ENCODE data around the gene PICK1. TPM values are rescaled to one million over a fixed set of nuclear protein-coding genes. Genes with fewer than 3 reads are reported as not detected.

Gene PICK1
- total RNA-seq, 2 donors from 2014 or later: 27.6 to 47.2 TPM

DNA sequence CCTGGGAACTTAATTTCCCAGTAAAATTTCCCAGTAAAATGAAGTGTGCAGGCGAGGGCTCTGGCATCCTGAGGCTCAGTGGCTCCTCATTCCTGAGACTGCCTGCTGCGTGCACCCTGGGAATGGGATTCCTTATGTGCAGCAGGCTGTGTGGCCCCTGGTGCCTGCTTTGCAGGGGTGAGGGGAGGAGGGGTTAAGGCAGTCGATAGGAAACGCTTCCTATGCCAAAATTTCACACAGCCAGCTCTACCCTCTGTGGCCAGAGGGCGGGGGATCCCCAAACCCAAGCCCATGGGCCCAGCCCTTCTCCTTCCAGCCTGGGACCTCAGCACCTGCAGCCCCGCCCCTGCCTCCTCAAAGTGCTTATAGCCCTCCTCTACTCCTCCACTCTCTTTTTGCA, 65.4 kb downstream of the PICK1 start:
- Histone ChIP-seq H3K9ac (ENCODE audit: low read depth in 2 of 2, low read length in 2 of 2) (no peak overlapping the region), H3K9me3 (no peaks in the 10 kb centered on the region), H3K27me3 (no peaks in the 10 kb centered on the region), H3K4me1 (peaks cover 7% of the 10 kb centered on the region), H3K4me3 (no peak overlapping the region), H3K27ac (no peak overlapping the region), H3K36me3 (no peaks in the 10 kb centered on the region)
- no peak for DNase-seq
- TF ChIP-seq, protein P1, sequence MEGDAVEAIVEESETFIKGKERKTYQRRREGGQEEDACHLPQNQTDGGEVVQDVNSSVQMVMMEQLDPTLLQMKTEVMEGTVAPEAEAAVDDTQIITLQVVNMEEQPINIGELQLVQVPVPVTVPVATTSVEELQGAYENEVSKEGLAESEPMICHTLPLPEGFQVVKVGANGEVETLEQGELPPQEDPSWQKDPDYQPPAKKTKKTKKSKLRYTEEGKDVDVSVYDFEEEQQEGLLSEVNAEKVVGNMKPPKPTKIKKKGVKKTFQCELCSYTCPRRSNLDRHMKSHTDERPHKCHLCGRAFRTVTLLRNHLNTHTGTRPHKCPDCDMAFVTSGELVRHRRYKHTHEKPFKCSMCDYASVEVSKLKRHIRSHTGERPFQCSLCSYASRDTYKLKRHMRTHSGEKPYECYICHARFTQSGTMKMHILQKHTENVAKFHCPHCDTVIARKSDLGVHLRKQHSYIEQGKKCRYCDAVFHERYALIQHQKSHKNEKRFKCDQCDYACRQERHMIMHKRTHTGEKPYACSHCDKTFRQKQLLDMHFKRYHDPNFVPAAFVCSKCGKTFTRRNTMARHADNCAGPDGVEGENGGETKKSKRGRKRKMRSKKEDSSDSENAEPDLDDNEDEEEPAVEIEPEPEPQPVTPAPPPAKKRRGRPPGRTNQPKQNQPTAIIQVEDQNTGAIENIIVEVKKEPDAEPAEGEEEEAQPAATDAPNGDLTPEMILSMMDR (IDR thresholded peaks at IDR 0.05): no peak
- intact Hi-C loops (cut with DNase I): no loop called here

DNA sequence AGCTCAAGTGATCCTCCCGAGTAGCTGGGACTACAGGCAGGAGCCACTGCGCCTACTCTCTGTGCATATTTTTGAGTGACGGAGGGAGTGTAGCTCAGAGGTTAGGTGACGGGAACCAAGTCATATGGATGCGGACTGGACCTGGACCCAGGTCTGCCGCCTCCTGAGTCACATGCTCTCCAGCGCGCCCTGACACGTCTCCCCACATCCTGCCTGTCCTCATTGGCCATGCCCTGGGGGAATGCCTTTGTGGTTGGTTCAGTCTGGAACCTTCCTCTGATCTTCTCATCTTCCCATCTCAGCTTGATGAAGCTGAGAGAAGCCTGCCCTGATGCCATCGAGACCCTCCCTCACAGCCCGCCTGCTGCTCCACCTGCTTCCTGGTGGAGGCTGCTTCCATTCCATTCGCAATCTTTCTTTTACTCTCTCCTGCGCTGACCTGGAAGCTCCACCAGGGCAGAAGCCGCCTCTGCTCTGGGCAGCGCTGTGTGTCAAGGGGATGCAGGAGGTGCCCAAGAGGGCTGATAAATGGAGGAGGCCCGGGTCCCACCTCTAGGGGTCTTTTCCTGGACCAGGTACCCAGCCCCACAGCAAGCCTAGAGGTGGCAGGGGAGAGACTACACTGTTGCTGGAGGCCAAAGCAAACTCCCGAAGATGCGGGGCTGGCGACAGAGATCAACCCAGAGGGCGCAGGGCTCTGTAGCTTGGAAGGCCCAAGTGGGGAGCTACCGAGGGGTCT, 67.2 kb downstream of the PICK1 start:
- no peak overlapping the region for H3K4me3 ChIP-seq
- no peak overlapping the region for H3K27ac ChIP-seq
- H3K27me3 ChIP-seq: no peaks in the 10 kb centered on the region
- H3K4me1 ChIP-seq: peaks cover 7% of the 10 kb centered on the region
- H3K36me3 ChIP-seq: no peaks in the 10 kb centered on the region
- intact Hi-C loops (cut with DNase I): no loop called here
- H3K9me3 ChIP-seq: no peaks in the 10 kb centered on the region
- TF ChIP-seq, protein P1 (IDR thresholded peaks at IDR 0.05): no peak
- DNase-seq: no peak
- no peak overlapping the region for H3K9ac ChIP-seq (ENCODE audit: low read depth in 2 of 2, low read length in 2 of 2)

DNA sequence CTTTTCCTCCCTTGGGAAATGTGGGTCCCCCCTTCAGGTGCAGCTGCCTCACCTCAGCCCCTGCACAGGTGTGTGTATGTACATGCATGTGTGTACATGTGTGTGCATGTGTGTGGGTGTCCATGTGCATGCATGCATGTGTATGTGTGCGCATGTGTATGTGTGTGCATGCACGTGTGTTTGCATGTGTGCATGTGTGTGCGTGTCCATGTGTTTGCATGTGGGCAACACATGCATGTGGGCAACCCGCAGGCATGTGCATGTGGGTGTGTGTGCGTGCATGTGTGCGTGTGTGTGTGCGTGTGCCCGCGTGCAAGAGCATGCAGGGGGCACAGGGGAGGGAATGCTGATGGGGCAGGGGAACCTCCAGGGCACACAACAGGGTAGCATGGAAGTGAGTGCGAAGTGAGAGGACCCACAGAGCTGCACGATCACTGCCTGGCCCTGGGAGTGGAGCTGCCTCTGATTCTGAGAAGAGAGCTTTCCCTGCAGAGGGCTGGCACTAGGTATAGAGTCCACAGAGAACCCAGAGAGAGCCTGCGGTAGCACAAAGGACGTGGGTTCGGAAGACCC, 67.9 kb downstream of the PICK1 start:
- H3K9me3 ChIP-seq: no peaks in the 10 kb centered on the region
- TF ChIP-seq, protein P1 (IDR thresholded peaks at IDR 0.05): no peak
- DNase-seq: no peak
- no peak overlapping the region for H3K4me3 ChIP-seq
- no peaks in the 10 kb centered on the region for H3K36me3 ChIP-seq
- H3K27ac ChIP-seq: no peak overlapping the region
- no peak overlapping the region for H3K9ac ChIP-seq (ENCODE audit: low read depth in 2 of 2, low read length in 2 of 2)
- H3K4me1 ChIP-seq: peaks cover 4% of the 10 kb centered on the region
- intact Hi-C loops (cut with DNase I): no loop called here
- H3K27me3 ChIP-seq: no peaks in the 10 kb centered on the region

Other genes with a start within 250 kb of the PICK1 start
- 10 to 100 TPM; 13.0 to 23.5 TPM for gene GCAT, start 249.5 kb upstream of the PICK1 start, total RNA-seq
- gene GALR3, start 234.0 kb upstream of the PICK1 start, total RNA-seq: under 1 TPM in 1 of 2 donors, not detected in 1; 0.74 TPM
- gene ANKRD54, start 213.1 kb upstream of the PICK1 start, total RNA-seq: 10 to 100 TPM; 27.1 to 34.2 TPM
- 100 to 1,000 TPM; 358 to 451 TPM for gene EIF3L, start 208.0 kb upstream of the PICK1 start, total RNA-seq
- gene MICALL1, start 151.1 kb upstream of the PICK1 start, total RNA-seq: 10 to 100 TPM; 27.3 TPM
- gene C22orf23, start 103.8 kb upstream of the PICK1 start, total RNA-seq: not detected
- 100 to 1,000 TPM in 1 of 2 donors, 10 to 100 TPM in 1; 52.5 to 110 TPM for gene POLR2F, start 103.7 kb upstream of the PICK1 start, total RNA-seq
- gene SOX10, start 72.8 kb upstream of the PICK1 start, total RNA-seq: 1 to 10 TPM in 1 of 2 donors, under 1 TPM in 1; 0.57 to 3.4 TPM
- under 1 TPM in 1 of 2 donors, not detected in 1; 0.27 TPM for gene SLC16A8, start 26.8 kb downstream of the PICK1 start, total RNA-seq
- gene BAIAP2L2, start 53.3 kb downstream of the PICK1 start, total RNA-seq: 10 to 100 TPM; 59.1 to 76.6 TPM
- gene PLA2G6, start 124.4 kb downstream of the PICK1 start, total RNA-seq: 10 to 100 TPM; 24.1 to 38.5 TPM
- gene MAFF, start 144.6 kb downstream of the PICK1 start, total RNA-seq: 10 to 100 TPM in 1 of 2 donors, 1 to 10 TPM in 1; 5.2 to 41.7 TPM
- 10 to 100 TPM; 58.8 to 61.6 TPM for gene TMEM184B, start 215.6 kb downstream of the PICK1 start, total RNA-seq

All from colonic mucosa (tissue), 4 donors.